AG04449 (cell line): Measurements from ENCODE around the gene NME7.

ENCODE experiments used
- CTCF ChIA-PET: fragments of 350-600 bp; formaldehyde crosslinking; extraction: SDS; loops from one replicate; lab custom pipeline; 2021; ENCODE audit warnings: antibody characterized with exemption; lab: Yijun Ruan, JAX
- POLR2A ChIA-PET: fragments of 400-600, 350-600 bp; formaldehyde crosslinking; extraction: SDS; loops from one replicate; lab custom pipeline; 2020; ENCODE audit warnings: antibody characterized with exemption, inconsistent platforms; lab: Yijun Ruan, JAX
- DNase-seq: peaks from one replicate; pipeline ENCODE4 v3.0.0-alpha.2; 2010; ENCODE audit warnings: low read depth, low spot score
- H3K4me3 ChIP-seq: 2 replicates; pipeline ENCODE4 v1.5.1; 2011; ENCODE audit warnings: low read depth, mild to moderate bottlenecking, control low read depth, low read length
- CTCF ChIP-seq: IDR thresholded peaks from one replicate; pipeline ENCODE4 v1.5.1; 2011; ENCODE audit warnings: mild to moderate bottlenecking, moderate library complexity, low read length, control low read depth, inconsistent platforms; ENCODE audit not compliant: insufficient read depth; ENCODE audit errors: missing control alignments

Gene NME7

GRCh38 chr1:169260478-169261151, 107.0 kb downstream of the NME7 start:
- CTCF ChIA-PET: no interaction called here
- POLR2A ChIA-PET: no interaction called here
- TF ChIP-seq CTCF: no peak
- no peak for DNase-seq
- no peak overlapping the region for H3K4me3 ChIP-seq

GRCh38 chr1:169259816-169260215, 107.8 kb downstream of the NME7 start:
- no peak overlapping the region for H3K4me3 ChIP-seq
- ChIA-PET CTCF (no interaction called here), POLR2A (no interaction called here)
- no peak for DNase-seq
- no peak for TF ChIP-seq CTCF

DNA sequence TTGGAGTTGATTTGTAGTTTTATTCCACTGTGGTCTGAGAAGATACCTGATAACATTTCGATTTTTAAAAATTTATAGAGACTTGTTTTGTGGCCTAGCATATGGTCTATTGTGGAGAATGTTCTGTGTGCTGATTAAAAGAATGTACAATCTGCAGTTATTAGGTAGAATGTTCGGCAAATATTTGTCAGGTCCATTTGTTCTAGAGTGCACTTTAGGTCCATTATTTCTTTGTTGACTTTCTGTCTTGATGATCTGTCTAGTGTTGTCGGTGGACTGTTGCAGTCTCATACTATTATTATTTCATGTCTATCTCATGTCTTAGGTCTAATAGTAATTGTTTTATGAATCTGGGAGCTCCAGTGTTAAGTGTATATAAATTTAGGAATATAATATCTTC, 116.8 kb downstream of the NME7 start:
- no peak for TF ChIP-seq CTCF
- ChIA-PET CTCF (no interaction called here), POLR2A (no interaction called here)
- DNase-seq: no peak
- H3K4me3 ChIP-seq: no peak overlapping the region

DNA sequence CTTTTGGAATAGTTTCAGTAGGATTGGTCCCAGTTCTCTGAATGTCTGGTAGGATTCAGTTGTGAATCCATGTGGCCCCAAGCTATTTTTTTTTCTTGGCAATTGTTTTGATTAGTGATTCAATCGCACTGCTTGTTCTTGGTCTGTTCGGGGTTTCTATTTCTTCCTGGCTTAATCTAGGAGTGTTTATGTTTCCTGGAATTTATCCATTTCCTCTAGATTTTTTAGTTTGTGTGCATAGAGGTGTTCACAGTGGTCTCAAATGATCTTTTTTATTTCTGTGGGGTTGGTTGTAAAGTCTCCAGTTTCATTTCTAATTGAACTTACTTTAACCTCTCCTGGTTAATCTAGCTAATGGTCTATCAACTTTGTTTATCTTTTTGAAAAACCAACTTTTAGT, 117.6 kb downstream of the NME7 start:
- no peak for TF ChIP-seq CTCF
- POLR2A ChIA-PET: no interaction called here
- CTCF ChIA-PET: no interaction called here
- H3K4me3 ChIP-seq: no peak overlapping the region
- DNase-seq: no peak

DNA sequence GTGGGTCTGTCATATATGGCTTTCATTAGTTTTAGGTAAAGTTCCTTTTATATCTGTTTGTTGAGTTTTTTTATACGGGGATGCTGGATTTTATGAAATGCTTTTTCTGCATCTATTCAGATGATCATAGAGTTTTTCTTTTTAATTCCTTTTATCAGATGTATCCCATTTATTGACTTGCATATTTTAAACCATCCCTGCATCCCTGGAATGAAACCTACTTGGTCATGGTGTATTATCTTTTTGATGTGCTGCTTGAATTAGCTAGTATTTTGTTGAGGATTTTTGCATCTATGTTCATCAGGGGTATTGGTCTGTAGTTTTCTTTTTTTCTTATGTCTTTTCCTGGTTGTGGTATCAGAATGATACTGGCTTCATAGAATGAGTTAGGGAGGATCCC, 118.0 kb downstream of the NME7 start:
- no peak for TF ChIP-seq CTCF
- DNase-seq: no peak
- CTCF ChIA-PET: no interaction called here

GRCh38 chr1:169245706-169246105, 121.9 kb downstream of the NME7 start:
- DNase-seq: no peak
- ChIA-PET CTCF (no interaction called here), POLR2A (interaction anchor here (0.7 kb wide), 1 partner anchor 117 kb away, joined by 6 read pairs; no protein-coding TSS in a partner anchor)
- no peak overlapping the region for H3K4me3 ChIP-seq
- TF ChIP-seq CTCF: no peak

More for the DNA sequence above, 118.0 kb downstream of the NME7 start:
- POLR2A ChIA-PET: no interaction called here
- no peak overlapping the region for H3K4me3 ChIP-seq
